ENCODE data around the gene TNFSF11. TPM values are rescaled to one million over a fixed set of nuclear protein-coding genes. Genes with fewer than 3 reads are reported as not detected.

The TNFSF11 gene
- total and polyA plus RNA-seq, 2 donors from 2014 or later = 0.22 TPM; not detected in 1

- Histone ChIP-seq H3K27ac (ENCODE audit: low read depth in 2 of 2, low read length in 2 of 2) (no peak overlapping the region), H3K36me3 (ENCODE audit: control insufficient read depth in 2 of 3, insufficient read depth in 3 of 3, low read length in 3 of 3) (no peaks in the 10 kb centered on the region), H3K9me3 (ENCODE audit: control insufficient read depth in 2 of 3, insufficient read depth in 1 of 3, low read length in 3 of 3) (no peaks in the 10 kb centered on the region), H3K27me3 (ENCODE audit: control insufficient read depth, insufficient read depth, low read length) (no peaks in the 10 kb centered on the region), H3K9ac (ENCODE audit: low read length in 3 of 3) (no peak overlapping the region), H3K4me3 (ENCODE audit: low read length in 3 of 3) (no peak overlapping the region), H3K4me1 (ENCODE audit: control insufficient read depth in 2 of 3, insufficient read depth in 2 of 3, low read depth in 1 of 3, low read length in 3 of 3) (no peaks in the 10 kb centered on the region)
- no peak for TF ChIP-seq CTCF (IDR thresholded peaks at IDR 0.05; ENCODE audit: borderline replicate concordance, extremely low read depth, insufficient read depth)
- intact Hi-C loops (cut with DNase I) = no loop called here
- DNase-seq (no peak), FAIRE-seq (no peak)
Observed at GRCh38 chr13:42607546-42607945, 33.6 kb downstream of the TNFSF11 start.

GRCh38 chr13:42610649-42611048 is 36.7 kb downstream of the TNFSF11 start:
- DNase-seq (no peak), FAIRE-seq (no peak)
- no peak for TF ChIP-seq CTCF (IDR thresholded peaks at IDR 0.05; ENCODE audit: borderline replicate concordance, extremely low read depth, insufficient read depth)
- H3K9ac ChIP-seq (ENCODE audit: low read length in 3 of 3) = no peak overlapping the region
- no peaks in the 10 kb centered on the region for H3K27me3 ChIP-seq (ENCODE audit: control insufficient read depth, insufficient read depth, low read length)
- H3K4me3 ChIP-seq (ENCODE audit: low read length in 3 of 3) = no peak overlapping the region
- intact Hi-C loops (cut with DNase I) = no loop called here
- H3K27ac ChIP-seq (ENCODE audit: low read depth in 2 of 2, low read length in 2 of 2) = no peak overlapping the region
- H3K36me3 ChIP-seq (ENCODE audit: control insufficient read depth in 2 of 3, insufficient read depth in 3 of 3, low read length in 3 of 3) = no peaks in the 10 kb centered on the region
- no peaks in the 10 kb centered on the region for H3K9me3 ChIP-seq (ENCODE audit: control insufficient read depth in 2 of 3, insufficient read depth in 1 of 3, low read length in 3 of 3)
- H3K4me1 ChIP-seq (ENCODE audit: control insufficient read depth in 2 of 3, insufficient read depth in 2 of 3, low read depth in 1 of 3, low read length in 3 of 3) = no peaks in the 10 kb centered on the region

- H3K36me3 ChIP-seq (ENCODE audit: control insufficient read depth in 2 of 3, insufficient read depth in 3 of 3, low read length in 3 of 3) = no peaks in the 10 kb centered on the region
- intact Hi-C loops (cut with DNase I) = no loop called here
- TF ChIP-seq CTCF (IDR thresholded peaks at IDR 0.05; ENCODE audit: borderline replicate concordance, extremely low read depth, insufficient read depth) = no peak
- no peaks in the 10 kb centered on the region for H3K9me3 ChIP-seq (ENCODE audit: control insufficient read depth in 2 of 3, insufficient read depth in 1 of 3, low read length in 3 of 3)
- H3K4me3 ChIP-seq (ENCODE audit: low read length in 3 of 3) = no peak overlapping the region
- no peak overlapping the region for H3K9ac ChIP-seq (ENCODE audit: low read length in 3 of 3)
- FAIRE-seq = no peak
- no peaks in the 10 kb centered on the region for H3K4me1 ChIP-seq (ENCODE audit: control insufficient read depth in 2 of 3, insufficient read depth in 2 of 3, low read depth in 1 of 3, low read length in 3 of 3)
- H3K27ac ChIP-seq (ENCODE audit: low read depth in 2 of 2, low read length in 2 of 2) = no peak overlapping the region
- no peaks in the 10 kb centered on the region for H3K27me3 ChIP-seq (ENCODE audit: control insufficient read depth, insufficient read depth, low read length)
- no peak for DNase-seq
Observed at GRCh38 chr13:42611086-42611779, 37.3 kb downstream of the TNFSF11 start.

Measured in kidney (tissue), 14 donors.